H9 (cell line): ENCODE measurements around the gene C5AR1. TPM values are rescaled to one million over a fixed set of nuclear protein-coding genes. Genes with fewer than 3 reads are reported as not detected.

ENCODE experiments used
- DNase-seq: peaks from one replicate; pipeline ENCODE4 v3.0.0-alpha.2; 2017
- H2AFZ ChIP-seq: one replicate; pipeline ENCODE4 v1.6.1; 2013; ENCODE audit warnings: mild to moderate bottlenecking, low read length, control low read depth, moderate library complexity
- H2AK5ac ChIP-seq: 2 replicates; pipeline ENCODE4 v1.6.1; 2013; ENCODE audit warnings: low read length, control low read depth, mixed read lengths; ENCODE audit not compliant: insufficient read length
- H2BK120ac ChIP-seq: one replicate; pipeline ENCODE4 v1.6.1; 2013; ENCODE audit warnings: low read depth, mild to moderate bottlenecking, low read length, control low read depth, inconsistent platforms; ENCODE audit not compliant: poor library complexity, severe bottlenecking
- H2BK12ac ChIP-seq: 2 replicates; pipeline ENCODE4 v1.6.1; 2013; ENCODE audit warnings: low read length, control low read depth, mixed read lengths, low read depth; ENCODE audit not compliant: insufficient read length
- H2BK15ac ChIP-seq: 2 replicates; pipeline ENCODE4 v1.6.1; 2013; ENCODE audit warnings: low read depth, low read length, control low read depth
- H2BK20ac ChIP-seq: one replicate; pipeline ENCODE4 v1.6.1; 2013; ENCODE audit warnings: low read depth, mild to moderate bottlenecking, low read length, control low read depth, inconsistent platforms; ENCODE audit not compliant: poor library complexity, severe bottlenecking
- H2BK5ac ChIP-seq: 2 replicates; pipeline ENCODE4 v1.6.1; 2013; ENCODE audit warnings: low read length, control low read depth, mixed read lengths; ENCODE audit not compliant: insufficient read length
- H3K14ac ChIP-seq: 2 replicates; pipeline ENCODE4 v1.6.1; 2013; ENCODE audit warnings: low read length, control low read depth; ENCODE audit not compliant: insufficient read depth
- H3K18ac ChIP-seq: 2 replicates; pipeline ENCODE4 v1.6.1; 2013; ENCODE audit warnings: low read depth, mild to moderate bottlenecking, mixed read lengths, low read length, control low read depth; ENCODE audit not compliant: insufficient read length
- H3K23ac ChIP-seq: 2 replicates; pipeline ENCODE4 v1.6.1; 2013; ENCODE audit warnings: low read length, control low read depth, mixed read lengths, low read depth; ENCODE audit not compliant: insufficient read length
- H3K23me2 ChIP-seq: 2 replicates; pipeline ENCODE4 v1.6.1; 2013; ENCODE audit warnings: low read depth, mild to moderate bottlenecking, mixed read lengths, low read length, control low read depth; ENCODE audit not compliant: insufficient read length, poor library complexity, severe bottlenecking
- H3K27ac ChIP-seq: 2 replicates; pipeline ENCODE4 v1.5.1; 2013; ENCODE audit warnings: low read length, control low read depth, mixed read lengths, low read depth; ENCODE audit not compliant: insufficient read length
- H3K27me3 ChIP-seq: 2 replicates; pipeline ENCODE4 v1.6.1; 2013; ENCODE audit warnings: low read length, control low read depth, inconsistent platforms; ENCODE audit not compliant: insufficient read depth
- H3K4ac ChIP-seq: 2 replicates; pipeline ENCODE4 v1.6.1; 2013; ENCODE audit warnings: low read depth, mild to moderate bottlenecking, control low read depth, inconsistent platforms, low read length, moderate library complexity
- H3K4me1 ChIP-seq: 2 replicates; pipeline ENCODE4 v1.6.1; 2013; ENCODE audit warnings: low read length, control low read depth, inconsistent platforms; ENCODE audit not compliant: insufficient read depth
- H3K4me2 ChIP-seq: 2 replicates; pipeline ENCODE4 v1.6.1; 2013; ENCODE audit warnings: low read length, control low read depth, mixed read lengths; ENCODE audit not compliant: insufficient read length, insufficient read depth
- H3K56ac ChIP-seq: 2 replicates; pipeline ENCODE4 v1.6.1; 2013; ENCODE audit warnings: low read depth, mild to moderate bottlenecking, mixed read lengths, low read length, control low read depth; ENCODE audit not compliant: insufficient read length
- H3K79me1 ChIP-seq: 2 replicates; pipeline ENCODE4 v1.6.1; 2013; ENCODE audit warnings: low read depth, mild to moderate bottlenecking, moderate library complexity, low read length, control low read depth, inconsistent platforms; ENCODE audit not compliant: insufficient read depth, poor library complexity, severe bottlenecking
- H3K79me2 ChIP-seq: 2 replicates; pipeline ENCODE4 v1.6.1; 2013; ENCODE audit warnings: low read length, control low read depth, inconsistent platforms; ENCODE audit not compliant: insufficient read depth
- H3K9ac ChIP-seq: 2 replicates; pipeline ENCODE4 v1.6.1; 2013; ENCODE audit warnings: low read length, control low read depth, mixed read lengths; ENCODE audit not compliant: insufficient read length; ENCODE audit errors: extremely low read depth
- H3K9me3 ChIP-seq: one replicate; pipeline ENCODE4 v1.6.1; 2013; ENCODE audit warnings: low read depth, low read length, inconsistent platforms; ENCODE audit not compliant: control insufficient read depth
- H3T11ph ChIP-seq: one replicate; pipeline ENCODE4 v1.6.1; 2013; ENCODE audit warnings: mild to moderate bottlenecking, low read length, control low read depth, inconsistent platforms
- H4K20me1 ChIP-seq: one replicate; pipeline ENCODE4 v1.6.1; 2013; ENCODE audit not compliant: control insufficient read depth, insufficient read length, insufficient read depth
- H4K5ac ChIP-seq: 2 replicates; pipeline ENCODE4 v1.6.1; 2013; ENCODE audit warnings: low read depth, mild to moderate bottlenecking, mixed read lengths, low read length, control low read depth; ENCODE audit not compliant: insufficient read length
- H4K8ac ChIP-seq: replicated peaks from 2 replicates; pipeline ENCODE4 v1.6.1; 2013; ENCODE audit warnings: low read length, control low read depth, mixed read lengths, low read depth; ENCODE audit not compliant: insufficient read length
- H4K91ac ChIP-seq: 2 replicates; pipeline ENCODE4 v1.6.1; 2013; ENCODE audit warnings: low read depth, mild to moderate bottlenecking, moderate library complexity, mixed read lengths, low read length, control low read depth; ENCODE audit not compliant: insufficient read length
- H3K27ac Mint-ChIP-seq, 3 experiments: 2 replicates in 2 of 3; 3 replicates in 1 of 3; pipeline ENCODE4 v1.8.0; 2020 to 2021; ENCODE audit warnings: mixed read lengths in 3 of 3, mild to moderate bottlenecking in 1 of 3, moderate library complexity in 1 of 3
- H3K27me3 Mint-ChIP-seq: 2 replicates; pipeline ENCODE4 v1.8.0; 2021; ENCODE audit warnings: low read depth, mild to moderate bottlenecking, moderate library complexity, mixed read lengths
- H3K36me3 Mint-ChIP-seq, 3 experiments: 2 replicates in 2 of 3; 3 replicates in 1 of 3; pipeline ENCODE4 v1.8.0; 2020 to 2021; ENCODE audit warnings: low read depth in 3 of 3, mixed read lengths in 3 of 3; ENCODE audit not compliant: insufficient read depth in 1 of 3
- H3K4me1 Mint-ChIP-seq, 2 experiments: 2 replicates each; pipeline ENCODE4 v1.8.0; 2020; ENCODE audit warnings: mixed read lengths in 2 of 2
- H3K4me3 Mint-ChIP-seq, 2 experiments: 2 replicates in 1 of 2; 3 replicates in 1 of 2; pipeline ENCODE4 v1.8.0; 2020 to 2021; ENCODE audit warnings: mild to moderate bottlenecking in 2 of 2, mixed read lengths in 2 of 2, moderate library complexity in 1 of 2
- H3K9me3 Mint-ChIP-seq, 2 experiments: 2 replicates in 1 of 2; 3 replicates in 1 of 2; pipeline ENCODE4 v1.8.0; 2020; ENCODE audit warnings: mild to moderate bottlenecking in 2 of 2, mixed read lengths in 2 of 2, moderate library complexity in 1 of 2
- CTCF ChIP-seq: fragments of 200-600 bp; sonication (generic); conservative IDR thresholded peaks from 3 replicates; pipeline ENCODE4 v1.8.0; 2021; ENCODE audit warnings: antibody characterized with exemption, mild to moderate bottlenecking
- WGBS: extraction: QIAGEN DNeasy Blood & Tissue Kit; methylation state at CpG from one replicate; pipeline ENCODE4 v1.1.7; 2013; ENCODE audit warnings: missing lambda C conversion rate, low lambda C conversion rate, mixed read lengths; ENCODE audit not compliant: insufficient read length; ENCODE audit errors: extremely low coverage; 5-methylcytosine and 5-hydroxymethylcytosine counted together
- total RNA-seq: library from RNA; stranded (reverse); gene quantifications from 2 replicates; pipeline ENCODE4 v1.2.1, GENCODE V29; 2021

Gene C5AR1
- total RNA-seq, 1 experiment from 2014 or later, result 1.8 TPM

DNA sequence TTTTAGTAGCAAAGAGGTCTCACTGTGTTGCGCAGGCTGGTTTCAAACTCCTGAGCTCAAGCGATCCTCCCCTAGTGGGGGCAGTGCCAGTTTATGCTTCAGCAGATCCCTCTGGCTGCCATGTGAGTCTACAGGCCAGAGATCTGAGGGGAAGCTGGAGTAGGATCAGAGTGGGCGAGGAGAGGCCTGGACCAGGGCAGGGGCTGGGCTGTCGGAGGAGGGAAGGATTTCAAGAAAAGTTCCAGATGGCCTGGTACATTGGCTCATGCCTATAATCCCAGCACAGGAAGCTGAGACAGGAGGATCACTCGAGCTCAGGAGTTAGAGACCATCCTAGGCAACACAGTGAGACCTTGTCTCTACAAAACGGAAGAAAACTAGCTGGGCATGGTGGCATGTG is 49.3 kb downstream of the C5AR1 start:
- H3K23ac ChIP-seq, result no peak overlapping the region
- no peak overlapping the region for H3K18ac ChIP-seq
- H3K27me3 ChIP-seq, result no peaks in the 10 kb centered on the region
- no peak overlapping the region for H3K27ac ChIP-seq
- no peak overlapping the region for H2BK12ac ChIP-seq
- Mint-ChIP-seq H3K36me3 (peaks cover 75 to 94% (median 93%) of the 10 kb centered on the region in 3 experiments), H3K9me3 (no peaks in the 10 kb centered on the region), H3K4me1 (no peaks in the 10 kb centered on the region), H3K4me3 (no peak overlapping the region), H3K27me3 (no peaks in the 10 kb centered on the region), H3K27ac (0 out of 7 replicates have a peak overlapping the region, but pooled peaks of 1 of the 3 experiments have one; percentile 44)
- H2AK5ac ChIP-seq, result no peak overlapping the region
- H2BK120ac ChIP-seq, result no peak overlapping the region
- H3K23me2 ChIP-seq, result no peaks in the 10 kb centered on the region
- H2BK20ac ChIP-seq, result no peak overlapping the region
- no peak overlapping the region for H3K4me2 ChIP-seq
- H3T11ph ChIP-seq, result no peak overlapping the region
- no peaks in the 10 kb centered on the region for H3K79me1 ChIP-seq
- TF ChIP-seq CTCF, result no peak
- H3K9ac ChIP-seq, result no peak overlapping the region
- no peak overlapping the region for H4K91ac ChIP-seq
- H2AFZ ChIP-seq, result no peak overlapping the region
- no peak for DNase-seq
- WGBS, result no CpG with 5 or more reads among the region's 6 CpGs
- H3K4ac ChIP-seq, result no peak overlapping the region
- no peak overlapping the region for H3K14ac ChIP-seq
- H3K9me3 ChIP-seq, result no peaks in the 10 kb centered on the region
- no peaks in the 10 kb centered on the region for H4K20me1 ChIP-seq
- H3K56ac ChIP-seq, result no peak overlapping the region
- no peaks in the 10 kb centered on the region for H3K4me1 ChIP-seq
- no peak overlapping the region for H4K8ac ChIP-seq
- no peak overlapping the region for H2BK5ac ChIP-seq
- no peak overlapping the region for H4K5ac ChIP-seq
- H2BK15ac ChIP-seq, result no peak overlapping the region
- H3K79me2 ChIP-seq, result no peaks in the 10 kb centered on the region
